Measurements from ENCODE around the gene CUBN.

The CUBN gene

GRCh38 chr10:16789261-16789660, 340.4 kb downstream of the CUBN start:
- Histone ChIP-seq H3K4me3 (ENCODE audit: low read length) (no peak overlapping the region), H3K9me3 (ENCODE audit: low read length) (no peaks in the 10 kb centered on the region), H2AFZ (ENCODE audit: low read depth, low read length) (no peak overlapping the region), H3K36me3 (ENCODE audit: insufficient read depth, low read length) (no peaks in the 10 kb centered on the region), H3K27me3 (ENCODE audit: insufficient read depth, low read length) (no peaks in the 10 kb centered on the region), H3K4me1 (ENCODE audit: insufficient read depth, low read length) (peaks cover 6% of the 10 kb centered on the region)

DNA sequence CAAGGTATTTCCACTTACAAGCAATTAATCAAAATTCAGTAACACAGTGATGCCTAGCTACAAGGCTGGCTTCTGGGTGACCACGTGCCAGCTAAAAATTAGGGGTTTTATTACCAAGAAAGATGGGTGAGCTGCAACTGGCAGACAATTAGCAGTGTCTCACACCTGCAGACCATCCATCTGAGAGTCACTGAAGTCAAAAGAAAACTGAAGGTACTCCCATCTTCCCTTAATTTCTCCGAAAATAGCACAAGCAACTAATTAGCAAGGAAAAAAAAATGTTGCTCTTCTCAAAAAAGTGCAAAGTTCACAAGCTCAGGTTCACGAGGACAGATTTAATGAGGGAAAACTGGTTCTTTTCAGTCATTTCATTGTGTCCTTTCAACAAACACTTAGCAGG, 340.8 kb downstream of the CUBN start:
- Histone ChIP-seq H3K27me3 (ENCODE audit: insufficient read depth, low read length) (no peaks in the 10 kb centered on the region), H3K9me3 (ENCODE audit: low read length) (peaks cover 2% of the 10 kb centered on the region), H3K4me3 (ENCODE audit: low read length) (no peak overlapping the region), H3K4me1 (ENCODE audit: insufficient read depth, low read length) (peaks cover 6% of the 10 kb centered on the region), H3K36me3 (ENCODE audit: insufficient read depth, low read length) (no peaks in the 10 kb centered on the region), H2AFZ (ENCODE audit: low read depth, low read length) (no peak overlapping the region)

GRCh38 chr10:16788125-16788524, 341.5 kb downstream of the CUBN start:
- Histone ChIP-seq H3K4me3 (ENCODE audit: low read length) (no peak overlapping the region), H3K9me3 (ENCODE audit: low read length) (peaks cover 2% of the 10 kb centered on the region), H3K4me1 (ENCODE audit: insufficient read depth, low read length) (peaks cover 6% of the 10 kb centered on the region), H2AFZ (ENCODE audit: low read depth, low read length) (no peak overlapping the region), H3K27me3 (ENCODE audit: insufficient read depth, low read length) (no peaks in the 10 kb centered on the region), H3K36me3 (ENCODE audit: insufficient read depth, low read length) (no peaks in the 10 kb centered on the region)

- Histone ChIP-seq H3K4me1 (ENCODE audit: insufficient read depth, low read length) (peaks cover 6% of the 10 kb centered on the region), H3K9me3 (ENCODE audit: low read length) (peaks cover 2% of the 10 kb centered on the region), H2AFZ (ENCODE audit: low read depth, low read length) (no peak overlapping the region), H3K27me3 (ENCODE audit: insufficient read depth, low read length) (no peaks in the 10 kb centered on the region), H3K4me3 (ENCODE audit: low read length) (no peak overlapping the region), H3K36me3 (ENCODE audit: insufficient read depth, low read length) (no peaks in the 10 kb centered on the region)
These were observed 342.2 kb downstream of the CUBN start for GRCh38 chr10:16787361-16787791.

DNA sequence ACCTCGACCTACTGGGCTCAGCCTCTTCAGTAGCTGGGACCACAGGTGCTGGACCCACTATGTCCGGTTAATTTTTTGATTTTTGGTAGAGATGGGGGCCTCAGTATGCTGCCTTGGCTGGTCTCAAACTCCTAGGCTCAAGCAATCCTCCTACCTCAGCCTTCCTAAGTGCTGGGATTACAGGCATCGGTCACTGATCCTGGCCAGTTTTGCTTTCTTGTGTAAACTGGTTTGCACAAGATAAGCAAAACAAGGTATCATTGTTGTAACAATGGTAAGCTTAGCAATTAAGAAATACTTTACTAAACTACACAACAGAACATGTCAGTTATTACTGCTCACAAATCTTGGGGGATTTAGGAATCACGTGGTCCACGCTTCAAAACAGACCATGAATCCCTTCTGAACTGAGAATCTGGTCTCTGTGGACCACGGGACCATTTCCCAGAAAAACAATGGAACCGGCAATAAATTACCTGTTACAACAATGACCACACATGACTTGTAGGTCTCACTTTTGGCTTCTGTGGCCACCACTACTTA, 349.2 kb downstream of the CUBN start:
- no peak overlapping the region for H2AFZ ChIP-seq (ENCODE audit: low read depth, low read length)
- H3K4me1 ChIP-seq (ENCODE audit: insufficient read depth, low read length), result peaks cover 2% of the 10 kb centered on the region
- no peaks in the 10 kb centered on the region for H3K36me3 ChIP-seq (ENCODE audit: insufficient read depth, low read length)
- no peaks in the 10 kb centered on the region for H3K27me3 ChIP-seq (ENCODE audit: insufficient read depth, low read length)
- no peak overlapping the region for H3K4me3 ChIP-seq (ENCODE audit: low read length)
- H3K9me3 ChIP-seq (ENCODE audit: low read length), result peaks cover 2% of the 10 kb centered on the region

- no peak overlapping the region for H2AFZ ChIP-seq (ENCODE audit: low read depth, low read length)
- no peaks in the 10 kb centered on the region for H3K27me3 ChIP-seq (ENCODE audit: insufficient read depth, low read length)
- H3K4me1 ChIP-seq (ENCODE audit: insufficient read depth, low read length), result peaks cover 2% of the 10 kb centered on the region
- peaks cover 2% of the 10 kb centered on the region for H3K9me3 ChIP-seq (ENCODE audit: low read length)
- no peaks in the 10 kb centered on the region for H3K36me3 ChIP-seq (ENCODE audit: insufficient read depth, low read length)
- H3K4me3 ChIP-seq (ENCODE audit: low read length), result no peak overlapping the region
These were observed 350.2 kb downstream of the CUBN start for GRCh38 chr10:16779384-16779915.

GRCh38 chr10:16777473-16778370, 351.9 kb downstream of the CUBN start:
- Histone ChIP-seq H3K36me3 (ENCODE audit: insufficient read depth, low read length) (no peaks in the 10 kb centered on the region), H3K4me3 (ENCODE audit: low read length) (no peak overlapping the region), H3K27me3 (ENCODE audit: insufficient read depth, low read length) (no peaks in the 10 kb centered on the region), H2AFZ (ENCODE audit: low read depth, low read length) (no peak overlapping the region), H3K9me3 (ENCODE audit: low read length) (no peaks in the 10 kb centered on the region), H3K4me1 (ENCODE audit: insufficient read depth, low read length) (peaks cover 2% of the 10 kb centered on the region)

DNA sequence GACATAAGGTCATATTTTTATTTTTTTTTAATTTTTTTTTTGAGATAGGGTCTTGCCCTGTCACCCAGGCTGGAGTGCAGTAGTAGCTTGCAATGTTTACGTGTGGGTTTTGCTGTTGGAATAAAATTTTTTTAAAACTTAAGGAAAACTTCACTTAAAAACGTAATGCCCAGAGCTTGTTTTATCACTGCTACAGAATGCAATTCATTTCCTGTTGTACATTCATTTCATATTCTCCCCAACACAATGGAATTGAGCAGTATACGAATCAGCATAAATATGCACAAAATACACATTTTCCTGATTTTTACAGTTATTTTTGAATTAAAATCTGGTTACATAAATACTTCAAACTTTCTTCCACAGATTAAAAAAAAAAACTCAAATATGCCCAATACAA, 352.7 kb downstream of the CUBN start:
- peaks cover 2% of the 10 kb centered on the region for H3K4me1 ChIP-seq (ENCODE audit: insufficient read depth, low read length)
- no peaks in the 10 kb centered on the region for H3K36me3 ChIP-seq (ENCODE audit: insufficient read depth, low read length)
- no peak overlapping the region for H2AFZ ChIP-seq (ENCODE audit: low read depth, low read length)
- H3K4me3 ChIP-seq (ENCODE audit: low read length), result no peak overlapping the region
- no peaks in the 10 kb centered on the region for H3K27me3 ChIP-seq (ENCODE audit: insufficient read depth, low read length)
- no peaks in the 10 kb centered on the region for H3K9me3 ChIP-seq (ENCODE audit: low read length)
